Activated naive CD4-positive, alpha-beta T cell treated with anti-CD3 and anti-CD28 coated beads, Interleukin-2, amount 50 U/mL, for 24 hours (primary cell): ENCODE data around the gene CDK11A.
"Not testable (repeated sequence)": the region's sequence is repeated elsewhere in the genome, so short reads cannot be mapped to it uniquely, and the experiment has no call there.

Experiments used
- H3K27ac Mint-ChIP-seq: one replicate; pipeline ENCODE4 v1.8.0; 2021; ENCODE audit warnings: mild to moderate bottlenecking, mixed read lengths
- H3K27me3 Mint-ChIP-seq: one replicate; pipeline ENCODE4 v1.8.0; 2021; ENCODE audit warnings: mixed read lengths
- H3K36me3 Mint-ChIP-seq: one replicate; pipeline ENCODE4 v1.8.0; 2021; ENCODE audit warnings: mixed read lengths
- H3K4me1 Mint-ChIP-seq: one replicate; pipeline ENCODE4 v1.8.0; 2021; ENCODE audit warnings: mixed read lengths
- H3K4me3 Mint-ChIP-seq: one replicate; pipeline ENCODE4 v1.8.0; 2021; ENCODE audit warnings: mild to moderate bottlenecking, mixed read lengths
- H3K9me3 Mint-ChIP-seq: one replicate; pipeline ENCODE4 v1.8.0; 2021; ENCODE audit warnings: mixed read lengths

CDK11A gene

GRCh38 chr1:1703796-1704195 is 20.4 kb downstream of the CDK11A start:
- Mint-ChIP-seq H3K4me3 (no peak overlapping the region), H3K36me3 (peaks cover 4% of the 10 kb centered on the region)

GRCh38 chr1:1702506-1702905 is 21.7 kb downstream of the CDK11A start:
- H3K27me3 Mint-ChIP-seq, H3K27ac Mint-ChIP-seq, H3K4me3 Mint-ChIP-seq, H3K36me3 Mint-ChIP-seq, H3K4me1 Mint-ChIP-seq, H3K9me3 Mint-ChIP-seq: not testable (repeated sequence)

More at GRCh38 chr1:1703796-1704195, 20.4 kb downstream of the CDK11A start:
- H3K4me1 Mint-ChIP-seq = no peaks in the 10 kb centered on the region
- H3K27me3 Mint-ChIP-seq = no peaks in the 10 kb centered on the region
- no peaks in the 10 kb centered on the region for H3K9me3 Mint-ChIP-seq
- H3K27ac Mint-ChIP-seq = no peak overlapping the region

GRCh38 chr1:1700557-1700956 is 23.6 kb downstream of the CDK11A start:
- not testable (repeated sequence) for H3K4me1 Mint-ChIP-seq, H3K4me3 Mint-ChIP-seq, H3K27ac Mint-ChIP-seq, H3K9me3 Mint-ChIP-seq, H3K36me3 Mint-ChIP-seq, H3K27me3 Mint-ChIP-seq

GRCh38 chr1:1700067-1700466 is 24.1 kb downstream of the CDK11A start:
- H3K4me1 Mint-ChIP-seq, H3K36me3 Mint-ChIP-seq, H3K27me3 Mint-ChIP-seq, H3K4me3 Mint-ChIP-seq, H3K27ac Mint-ChIP-seq, H3K9me3 Mint-ChIP-seq: not testable (repeated sequence)

GRCh38 chr1:1699061-1699460 is 25.1 kb downstream of the CDK11A start:
- H3K36me3 Mint-ChIP-seq, H3K27ac Mint-ChIP-seq, H3K4me3 Mint-ChIP-seq, H3K27me3 Mint-ChIP-seq, H3K4me1 Mint-ChIP-seq, H3K9me3 Mint-ChIP-seq: not testable (repeated sequence)

GRCh38 chr1:1697358-1698183 is 26.6 kb downstream of the CDK11A start:
- H3K36me3 Mint-ChIP-seq, H3K27me3 Mint-ChIP-seq, H3K4me1 Mint-ChIP-seq, H3K9me3 Mint-ChIP-seq, H3K27ac Mint-ChIP-seq, H3K4me3 Mint-ChIP-seq: not testable (repeated sequence)

GRCh38 chr1:1696431-1697357 is 27.5 kb downstream of the CDK11A start:
- H3K4me1 Mint-ChIP-seq, H3K4me3 Mint-ChIP-seq, H3K36me3 Mint-ChIP-seq, H3K9me3 Mint-ChIP-seq, H3K27me3 Mint-ChIP-seq: not testable (repeated sequence)
- peak overlapping the region; percentile 78 for H3K27ac Mint-ChIP-seq

GRCh38 chr1:1692714-1693647 is 31.2 kb downstream of the CDK11A start, which contains the start of gene SLC35E2B:
Gene SLC35E2B (minus strand): TSS chr1:1692795. CDS start chr1:1676699, 16,096 bp downstream.
- Mint-ChIP-seq H3K27ac (peak within 1 kb of the TSS; percentile 76), H3K4me1 (peaks cover 25% of the 10 kb centered on the region), H3K4me3 (peak within 1 kb of the TSS; percentile 69)
- H3K9me3 Mint-ChIP-seq, H3K36me3 Mint-ChIP-seq, H3K27me3 Mint-ChIP-seq: not testable (repeated sequence)

- not testable (repeated sequence) for H3K4me3 Mint-ChIP-seq, H3K9me3 Mint-ChIP-seq, H3K27me3 Mint-ChIP-seq, H3K36me3 Mint-ChIP-seq, H3K27ac Mint-ChIP-seq
- peaks cover 31% of the 10 kb centered on the region for H3K4me1 Mint-ChIP-seq
Observed at GRCh38 chr1:1692324-1692713, 31.8 kb downstream of the CDK11A start.

GRCh38 chr1:1691443-1691842 is 32.7 kb downstream of the CDK11A start:
- not testable (repeated sequence) for H3K27me3 Mint-ChIP-seq, H3K36me3 Mint-ChIP-seq, H3K27ac Mint-ChIP-seq, H3K4me3 Mint-ChIP-seq, H3K9me3 Mint-ChIP-seq
- H3K4me1 Mint-ChIP-seq = peaks cover 38% of the 10 kb centered on the region

- not testable (repeated sequence) for H3K27me3 Mint-ChIP-seq, H3K36me3 Mint-ChIP-seq, H3K9me3 Mint-ChIP-seq
- Mint-ChIP-seq H3K27ac (peak overlapping the region; percentile 8), H3K4me3 (peak overlapping the region; percentile 15), H3K4me1 (peaks cover 46% of the 10 kb centered on the region)
Observed at GRCh38 chr1:1689526-1689925, 34.6 kb downstream of the CDK11A start.

- peaks cover 6% of the 10 kb centered on the region for H3K36me3 Mint-ChIP-seq
- peak overlapping the region; percentile 86 for H3K27ac Mint-ChIP-seq
- H3K4me1 Mint-ChIP-seq = peaks cover 61% of the 10 kb centered on the region
- H3K4me3 Mint-ChIP-seq = no peak overlapping the region
- H3K27me3 Mint-ChIP-seq = no peaks in the 10 kb centered on the region
- no peaks in the 10 kb centered on the region for H3K9me3 Mint-ChIP-seq
Observed at GRCh38 chr1:1687846-1688245, 36.3 kb downstream of the CDK11A start.

GRCh38 chr1:1684031-1684681 is 40.0 kb downstream of the CDK11A start:
- Mint-ChIP-seq H3K9me3 (no peaks in the 10 kb centered on the region), H3K27me3 (no peaks in the 10 kb centered on the region), H3K27ac (peak overlapping the region; percentile 68), H3K4me1 (peaks cover 73% of the 10 kb centered on the region), H3K36me3 (peaks cover 6% of the 10 kb centered on the region), H3K4me3 (peak overlapping the region; percentile 3)

GRCh38 chr1:1683104-1683905 is 40.9 kb downstream of the CDK11A start:
- peak overlapping the region; percentile 68 for H3K27ac Mint-ChIP-seq
- H3K4me3 Mint-ChIP-seq = no peak overlapping the region
- no peaks in the 10 kb centered on the region for H3K9me3 Mint-ChIP-seq
- H3K27me3 Mint-ChIP-seq = no peaks in the 10 kb centered on the region
- peaks cover 76% of the 10 kb centered on the region for H3K4me1 Mint-ChIP-seq
- H3K36me3 Mint-ChIP-seq = peaks cover 5% of the 10 kb centered on the region
